Hepatocyte (in vitro differentiated cells): ENCODE measurements around the gene CNTNAP2. TPM values are rescaled to one million over a fixed set of nuclear protein-coding genes. Genes with fewer than 3 reads are reported as not detected.

ENCODE experiments used
- DNase-seq: peaks from one replicate; pipeline ENCODE4 v3.0.0-alpha.2; 2016; ENCODE audit warnings: low spot score
- H2AFZ ChIP-seq: fragments of 200-600 bp; sonication (generic); 2 replicates; pipeline ENCODE4 v1.6.0; 2016; ENCODE audit warnings: antibody characterized with exemption, mild to moderate bottlenecking
- H3K27ac ChIP-seq: fragments of 200-600 bp; sonication (generic); 2 replicates; pipeline ENCODE4 v1.5.1; 2016; ENCODE audit warnings: mild to moderate bottlenecking
- H3K27me3 ChIP-seq: fragments of 200-600 bp; sonication (generic); 2 replicates; pipeline ENCODE4 v1.6.1; 2016
- H3K36me3 ChIP-seq: fragments of 200-600 bp; sonication (generic); replicated peaks from 2 replicates; pipeline ENCODE4 v1.5.1; 2016; ENCODE audit warnings: low read depth; ENCODE audit not compliant: insufficient read depth
- H3K4me1 ChIP-seq: fragments of 200-600 bp; sonication (generic); 2 replicates; pipeline ENCODE4 v1.5.1; 2016; ENCODE audit warnings: mild to moderate bottlenecking, moderate library complexity; ENCODE audit not compliant: insufficient read depth
- H3K4me2 ChIP-seq: fragments of 200-600 bp; sonication (generic); 2 replicates; pipeline ENCODE4 v1.6.0; 2016
- H3K4me3 ChIP-seq: fragments of 200-600 bp; sonication (generic); 2 replicates; pipeline ENCODE4 v1.5.1; 2016; ENCODE audit warnings: mild to moderate bottlenecking
- H3K79me2 ChIP-seq: fragments of 200-600 bp; sonication (generic); 2 replicates; pipeline ENCODE4 v1.6.0; 2017; ENCODE audit warnings: mild to moderate bottlenecking
- H3K9me2 ChIP-seq: fragments of 200-600 bp; sonication (generic); replicated peaks from 2 replicates; pipeline ENCODE4 v1.6.0; 2017; ENCODE audit warnings: mild to moderate bottlenecking; ENCODE audit not compliant: insufficient read depth
- H3K9me3 ChIP-seq: fragments of 200-600 bp; sonication (generic); 2 replicates; pipeline ENCODE4 v1.5.1; 2016; ENCODE audit warnings: low read depth, mild to moderate bottlenecking
- H4K20me1 ChIP-seq: fragments of 200-600 bp; sonication (generic); 2 replicates; pipeline ENCODE4 v1.6.0; 2016; ENCODE audit warnings: mild to moderate bottlenecking; ENCODE audit not compliant: insufficient read depth, poor library complexity, severe bottlenecking
- CTCF ChIP-seq: fragments of 200-600 bp; sonication (generic); IDR thresholded peaks from 2 replicates; pipeline ENCODE4 v1.5.1; 2016; ENCODE audit warnings: antibody characterized with exemption, mild to moderate bottlenecking; ENCODE audit not compliant: poor library complexity
- EZH2 ChIP-seq: fragments of 200-600 bp; sonication (generic); IDR thresholded peaks from 2 replicates; pipeline ENCODE4 v1.6.1; 2016; ENCODE audit warnings: antibody characterized with exemption, mild to moderate bottlenecking, borderline replicate concordance
- EZH2phosphoT487 ChIP-seq: fragments of 200-600 bp; sonication (generic); IDR thresholded peaks from one replicate; pipeline ENCODE4 v1.6.1; 2018; ENCODE audit warnings: antibody characterized with exemption, mild to moderate bottlenecking, low read depth, moderate library complexity; ENCODE audit not compliant: unreplicated experiment, severe bottlenecking
- WGBS: methylation state at CpG from one replicate; pipeline ENCODE4 v1.1.6; 2016; ENCODE audit warnings: low lambda C conversion rate; ENCODE audit errors: missing lambda C conversion rate; 5-methylcytosine and 5-hydroxymethylcytosine counted together
- polyA plus RNA-seq: library from polyadenylated mRNA; unstranded; fragments of >200 nt; fragmentation: Nextera tagmentation; extraction: Ambion mirVana; gene quantifications from 2 replicates; pipeline ENCODE4 v1.2.1, GENCODE V29; 2016
- total RNA-seq: library from RNA; depleted of rRNA; stranded (reverse); fragments of >200 nt; gene quantifications from 2 replicates; pipeline ENCODE4 v1.2.3, GENCODE V29; 2014

Gene CNTNAP2
- total and polyA plus RNA-seq, 2 experiments from 2014 or later = 7.5 to 14.7 TPM

GRCh38 chr7:147859033-147859432 lies 1742.4 kb downstream of the CNTNAP2 start:
- 82% methylated on average over 4 of the region's 4 CpGs for WGBS
- Histone ChIP-seq H4K20me1 (no peaks in the 10 kb centered on the region), H3K4me1 (no peaks in the 10 kb centered on the region), H3K79me2 (no peaks in the 10 kb centered on the region), H3K4me2 (no peak overlapping the region), H3K27ac (no peak overlapping the region), H3K27me3 (no peaks in the 10 kb centered on the region), H3K36me3 (no peaks in the 10 kb centered on the region), H3K9me2 (no peaks in the 10 kb centered on the region), H3K9me3 (no peaks in the 10 kb centered on the region), H3K4me3 (no peak overlapping the region), H2AFZ (no peak overlapping the region)
- TF ChIP-seq CTCF = no peak
- no peak for DNase-seq

GRCh38 chr7:147859486-147859885 lies 1742.9 kb downstream of the CNTNAP2 start:
- no peak overlapping the region for H3K4me2 ChIP-seq
- no peaks in the 10 kb centered on the region for H3K27me3 ChIP-seq
- no peak overlapping the region for H2AFZ ChIP-seq
- no peak overlapping the region for H3K27ac ChIP-seq
- H3K36me3 ChIP-seq = no peaks in the 10 kb centered on the region
- H3K4me1 ChIP-seq = no peaks in the 10 kb centered on the region
- H3K9me2 ChIP-seq = no peaks in the 10 kb centered on the region
- no peaks in the 10 kb centered on the region for H3K9me3 ChIP-seq
- no peaks in the 10 kb centered on the region for H4K20me1 ChIP-seq
- no peak for DNase-seq
- H3K4me3 ChIP-seq = no peak overlapping the region
- TF ChIP-seq EZH2 = no peak
- TF ChIP-seq CTCF = no peak
- no peak for TF ChIP-seq EZH2phosphoT487
- H3K79me2 ChIP-seq = no peaks in the 10 kb centered on the region

GRCh38 chr7:147861058-147861716 lies 1744.6 kb downstream of the CNTNAP2 start:
- no peaks in the 10 kb centered on the region for H4K20me1 ChIP-seq
- H3K79me2 ChIP-seq = no peaks in the 10 kb centered on the region
- H3K36me3 ChIP-seq = no peaks in the 10 kb centered on the region
- no peaks in the 10 kb centered on the region for H3K9me3 ChIP-seq
- no peak for DNase-seq
- WGBS = 100% methylated on average over 1 of the region's 1 CpG
- no peak overlapping the region for H3K27ac ChIP-seq
- no peak overlapping the region for H3K4me3 ChIP-seq
- H2AFZ ChIP-seq = no peak overlapping the region
- TF ChIP-seq EZH2phosphoT487 = no peak
- no peak for TF ChIP-seq EZH2
- TF ChIP-seq CTCF = no peak
- no peaks in the 10 kb centered on the region for H3K27me3 ChIP-seq
- no peaks in the 10 kb centered on the region for H3K9me2 ChIP-seq
- no peaks in the 10 kb centered on the region for H3K4me1 ChIP-seq
- no peak overlapping the region for H3K4me2 ChIP-seq

GRCh38 chr7:147861945-147862344 lies 1745.3 kb downstream of the CNTNAP2 start:
- Histone ChIP-seq H3K9me2 (no peaks in the 10 kb centered on the region), H3K27me3 (no peaks in the 10 kb centered on the region), H3K4me3 (no peak overlapping the region), H3K9me3 (no peaks in the 10 kb centered on the region), H3K4me1 (no peaks in the 10 kb centered on the region), H3K36me3 (no peaks in the 10 kb centered on the region), H3K27ac (no peak overlapping the region), H3K79me2 (no peaks in the 10 kb centered on the region), H4K20me1 (no peaks in the 10 kb centered on the region), H2AFZ (no peak overlapping the region), H3K4me2 (no peak overlapping the region)
- WGBS = 81% methylated on average over 6 of the region's 6 CpGs
- no peak for TF ChIP-seq EZH2
- TF ChIP-seq EZH2phosphoT487 = no peak
- no peak for TF ChIP-seq CTCF
- no peak for DNase-seq
